ENCODE results near the gene MFSD2A.
"Not testable (repeated sequence)": the region's sequence is repeated elsewhere in the genome, so short reads cannot be mapped to it uniquely, and the experiment has no call there.

The MFSD2A gene

GRCh38 chr1:39958403-39959200 lies 3.7 kb downstream of the MFSD2A start:
- no peak for DNase-seq (ENCODE audit: low read depth in 2 of 2)
- no peak for TF ChIP-seq CTCF (IDR thresholded peaks at IDR 0.05; ENCODE audit: low read depth, low read length)
- H3K4me3 ChIP-seq (replicated peaks in 1 of 2; ENCODE audit: low read depth in 2 of 2, low read length in 2 of 2) = no peak overlapping the region

- TF ChIP-seq CTCF (IDR thresholded peaks at IDR 0.05; ENCODE audit: low read depth, low read length) = no peak
- no peak for DNase-seq (ENCODE audit: low read depth in 2 of 2)
- no peak overlapping the region for H3K4me3 ChIP-seq (replicated peaks in 1 of 2; ENCODE audit: low read depth in 2 of 2, low read length in 2 of 2)
Observed at GRCh38 chr1:39959651-39960333, 4.8 kb downstream of the MFSD2A start.

GRCh38 chr1:39960431-39960958 lies 5.5 kb downstream of the MFSD2A start:
- no peak for DNase-seq (ENCODE audit: low read depth in 2 of 2)
- TF ChIP-seq CTCF (IDR thresholded peaks at IDR 0.05; ENCODE audit: low read depth, low read length) = no peak

GRCh38 chr1:39962450-39962825 lies 7.5 kb downstream of the MFSD2A start:
- no peak for DNase-seq (ENCODE audit: low read depth in 2 of 2)
- no peak overlapping the region for H3K4me3 ChIP-seq (replicated peaks in 1 of 2; ENCODE audit: low read depth in 2 of 2, low read length in 2 of 2)
- TF ChIP-seq CTCF (IDR thresholded peaks at IDR 0.05; ENCODE audit: low read depth, low read length) = no peak

More at GRCh38 chr1:39960431-39960958, 5.5 kb downstream of the MFSD2A start:
- H3K4me3 ChIP-seq (replicated peaks in 1 of 2; ENCODE audit: low read depth in 2 of 2, low read length in 2 of 2) = no peak overlapping the region

- not testable (repeated sequence) for DNase-seq (ENCODE audit: low read depth in 2 of 2); H3K4me3 ChIP-seq (replicated peaks in 1 of 2; ENCODE audit: low read depth in 2 of 2, low read length in 2 of 2)
Observed at GRCh38 chr1:39962964-39963363, 8.0 kb downstream of the MFSD2A start.

GRCh38 chr1:39964552-39964951 lies 9.6 kb downstream of the MFSD2A start:
- no peak for TF ChIP-seq CTCF (IDR thresholded peaks at IDR 0.05; ENCODE audit: low read depth, low read length)
- H3K4me3 ChIP-seq (replicated peaks in 1 of 2; ENCODE audit: low read depth in 2 of 2, low read length in 2 of 2) = no peak overlapping the region
- no peak for DNase-seq (ENCODE audit: low read depth in 2 of 2)

- TF ChIP-seq CTCF (IDR thresholded peaks at IDR 0.05; ENCODE audit: low read depth, low read length) = no peak
- H3K4me3 ChIP-seq (replicated peaks in 1 of 2; ENCODE audit: low read depth in 2 of 2, low read length in 2 of 2) = no peak overlapping the region
- no peak for DNase-seq (ENCODE audit: low read depth in 2 of 2)
Observed at GRCh38 chr1:39965044-39965443, 10.1 kb downstream of the MFSD2A start.
